ENCODE results near the gene FHAD1.
A peak's percentile ranks its signal among the peaks of the same experiment; 100 is the strongest.

Gene FHAD1

DNA sequence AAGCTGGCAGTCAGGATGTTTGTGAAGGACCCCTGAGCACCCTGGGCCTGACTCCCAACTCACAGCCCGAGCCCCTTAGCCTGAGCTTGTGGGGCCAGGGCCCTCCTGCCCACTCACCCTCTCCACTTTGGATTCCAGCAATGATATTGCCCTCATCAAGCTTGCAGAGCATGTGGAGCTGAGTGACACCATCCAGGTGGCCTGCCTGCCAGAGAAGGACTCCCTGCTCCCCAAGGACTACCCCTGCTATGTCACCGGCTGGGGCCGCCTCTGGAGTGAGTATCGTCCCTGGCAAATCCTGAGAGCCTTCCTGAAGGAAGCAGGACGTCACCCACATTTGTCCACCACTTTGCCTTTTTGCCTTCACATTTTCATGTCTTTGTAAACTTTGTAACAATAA is 196.3 kb downstream of the FHAD1 start:
- Histone ChIP-seq H3K4ac (ENCODE audit: low read depth in 1 of 2, low read length in 2 of 2) (no peak overlapping the region), H4K91ac (ENCODE audit: low read length) (no peak overlapping the region), H2BK120ac (ENCODE audit: low read depth, low read length) (no peak overlapping the region), H3K79me1 (replicated peaks; ENCODE audit: low read length, poor library complexity, severe bottlenecking) (no peaks in the 10 kb centered on the region), H3K9ac (ENCODE audit: low read length) (no peak overlapping the region), H3K4me3 (ENCODE audit: insufficient read depth in 1 of 2, low read depth in 1 of 2, low read length in 2 of 2) (no peak overlapping the region), H2BK12ac (ENCODE audit: low read length in 2 of 2) (no peak overlapping the region), H3K9me3 (ENCODE audit: control insufficient read depth, low read length) (no peaks in the 10 kb centered on the region), H3K4me1 (ENCODE audit: control insufficient read depth, insufficient read depth, low read depth, low read length) (no peaks in the 10 kb centered on the region), H3K4me2 (ENCODE audit: low read length, poor library complexity, severe bottlenecking) (no peak overlapping the region), H3K36me3 (ENCODE audit: control insufficient read depth in 1 of 2, insufficient read depth in 2 of 2, low read depth in 1 of 2, low read length in 2 of 2) (no peaks in the 10 kb centered on the region), H2BK15ac (ENCODE audit: low read depth, poor library complexity, severe bottlenecking) (no peak overlapping the region), H3K23ac (ENCODE audit: low read length in 2 of 2) (no peak overlapping the region), H3K27ac (ENCODE audit: low read length, poor library complexity, severe bottlenecking) (no peak overlapping the region), H2AFZ (ENCODE audit: low read depth, low read length) (no peak overlapping the region), H3K27me3 (ENCODE audit: control insufficient read depth in 1 of 2, insufficient read depth in 1 of 2, low read length in 2 of 2) (peaks cover 21 to 62% of the 10 kb centered on the region in 2 experiments), H2BK5ac (ENCODE audit: low read depth, low read length, poor library complexity, severe bottlenecking) (no peak overlapping the region), H3K14ac (ENCODE audit: low read length in 2 of 2) (no peak overlapping the region), H4K8ac (ENCODE audit: low read length) (no peak overlapping the region), H2AK5ac (ENCODE audit: low read length, severe bottlenecking) (no peak overlapping the region), H3K18ac (ENCODE audit: low read depth in 1 of 2, low read length in 2 of 2) (no peak overlapping the region)
- no peak for DNase-seq
- WGBS: 62% methylated on average over 5 of the region's 5 CpGs

DNA sequence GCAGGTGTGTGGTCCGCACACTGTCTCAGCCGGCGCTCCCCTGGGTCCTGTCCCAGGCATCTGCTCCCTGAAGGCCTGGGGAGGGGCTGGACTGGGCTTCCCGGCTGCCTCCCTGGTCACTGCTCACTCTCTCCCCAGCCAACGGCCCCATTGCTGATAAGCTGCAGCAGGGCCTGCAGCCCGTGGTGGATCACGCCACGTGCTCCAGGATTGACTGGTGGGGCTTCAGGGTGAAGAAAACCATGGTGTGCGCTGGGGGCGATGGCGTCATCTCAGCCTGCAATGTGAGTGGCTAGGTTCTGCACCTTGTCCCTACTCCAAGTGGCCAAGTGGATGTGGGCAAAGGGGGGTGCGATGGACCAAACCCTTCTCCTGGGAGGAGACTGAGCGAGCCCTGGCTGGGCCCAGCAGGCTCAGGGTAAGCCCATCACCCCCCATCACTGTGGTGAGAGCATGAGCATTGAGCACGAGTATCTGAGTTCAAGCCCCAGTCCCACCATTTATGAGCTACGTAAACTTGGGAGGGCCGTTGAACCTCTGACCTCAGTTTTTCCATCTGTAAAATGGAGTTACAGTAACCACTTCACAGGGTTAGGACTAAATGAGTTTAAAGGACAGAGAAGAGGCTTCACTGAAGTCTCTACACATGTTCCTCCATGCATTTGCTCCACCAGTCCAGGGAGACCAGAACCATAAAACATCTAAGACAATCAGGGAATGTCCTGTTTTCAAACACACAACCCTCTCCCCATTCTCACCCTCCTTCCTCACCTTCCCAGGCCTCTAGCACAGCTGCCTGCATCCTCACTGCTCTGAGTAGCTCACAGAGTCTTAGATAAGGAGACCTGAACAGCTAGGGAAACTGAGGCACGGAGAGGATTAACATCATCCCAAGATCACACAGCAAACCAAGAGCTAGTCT is 197.7 kb downstream of the FHAD1 start:
- H2BK12ac ChIP-seq (ENCODE audit: low read length in 2 of 2): no peak overlapping the region
- peak overlapping the region; percentile 21 for H4K91ac ChIP-seq (ENCODE audit: low read length)
- no peaks in the 10 kb centered on the region for H3K4me1 ChIP-seq (ENCODE audit: control insufficient read depth, insufficient read depth, low read depth, low read length)
- no peak overlapping the region for H2BK5ac ChIP-seq (ENCODE audit: low read depth, low read length, poor library complexity, severe bottlenecking)
- H2BK120ac ChIP-seq (ENCODE audit: low read depth, low read length): no peak overlapping the region
- DNase-seq: no peak
- no peaks in the 10 kb centered on the region for H3K9me3 ChIP-seq (ENCODE audit: control insufficient read depth, low read length)
- H3K27ac ChIP-seq (ENCODE audit: low read length, poor library complexity, severe bottlenecking): no peak overlapping the region
- no peak overlapping the region for H3K4me3 ChIP-seq (ENCODE audit: insufficient read depth in 1 of 2, low read depth in 1 of 2, low read length in 2 of 2)
- H3K79me1 ChIP-seq (replicated peaks; ENCODE audit: low read length, poor library complexity, severe bottlenecking): no peaks in the 10 kb centered on the region
- no peak overlapping the region for H2AK5ac ChIP-seq (ENCODE audit: low read length, severe bottlenecking)
- peak overlapping the region in 1 of 2 experiments; percentile 17 for H3K18ac ChIP-seq (ENCODE audit: low read depth in 1 of 2, low read length in 2 of 2)
- peaks cover 21 to 58% of the 10 kb centered on the region in 2 experiments for H3K27me3 ChIP-seq (ENCODE audit: control insufficient read depth in 1 of 2, insufficient read depth in 1 of 2, low read length in 2 of 2)
- H3K14ac ChIP-seq (ENCODE audit: low read length in 2 of 2): no peak overlapping the region
- 82% methylated on average over 16 of the region's 17 CpGs for WGBS
- H3K36me3 ChIP-seq (ENCODE audit: control insufficient read depth in 1 of 2, insufficient read depth in 2 of 2, low read depth in 1 of 2, low read length in 2 of 2): no peaks in the 10 kb centered on the region
- peak overlapping the region; percentile 37 for H4K8ac ChIP-seq (ENCODE audit: low read length)
- H3K4me2 ChIP-seq (ENCODE audit: low read length, poor library complexity, severe bottlenecking): no peak overlapping the region
- H3K23ac ChIP-seq (ENCODE audit: low read length in 2 of 2): no peak overlapping the region
- H3K4ac ChIP-seq (ENCODE audit: low read depth in 1 of 2, low read length in 2 of 2): no peak overlapping the region
- no peak overlapping the region for H2BK15ac ChIP-seq (ENCODE audit: low read depth, poor library complexity, severe bottlenecking)
- H2AFZ ChIP-seq (ENCODE audit: low read depth, low read length): no peak overlapping the region
- H3K9ac ChIP-seq (ENCODE audit: low read length): no peak overlapping the region

DNA sequence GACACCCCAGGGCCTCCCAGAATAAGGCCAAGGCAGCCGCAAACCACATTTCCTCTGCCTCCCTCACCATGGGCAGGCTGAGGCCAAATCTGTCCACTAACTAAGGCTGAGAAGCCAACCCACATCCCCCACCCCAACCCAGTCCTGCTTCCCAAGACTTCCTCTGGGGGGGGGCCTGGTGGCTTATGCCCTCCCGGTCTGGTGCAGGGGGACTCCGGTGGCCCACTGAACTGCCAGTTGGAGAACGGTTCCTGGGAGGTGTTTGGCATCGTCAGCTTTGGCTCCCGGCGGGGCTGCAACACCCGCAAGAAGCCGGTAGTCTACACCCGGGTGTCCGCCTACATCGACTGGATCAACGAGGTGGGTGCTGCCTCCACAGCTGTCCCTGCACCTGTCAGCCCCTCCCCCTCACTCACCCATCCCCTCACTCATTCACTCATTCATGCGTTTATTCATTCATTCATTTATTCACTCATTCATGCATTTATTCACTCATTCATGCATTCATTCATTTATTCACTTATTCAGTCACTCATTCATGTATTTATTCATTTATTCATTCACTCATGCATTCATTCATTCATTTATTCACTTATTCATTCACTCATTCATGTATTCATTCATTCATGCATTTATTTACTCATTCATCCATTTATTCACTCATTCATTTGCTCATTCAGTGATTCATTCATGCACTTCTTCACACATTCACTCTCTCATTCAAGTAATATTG is 198.5 kb downstream of the FHAD1 start:
- Histone ChIP-seq H2AFZ (ENCODE audit: low read depth, low read length) (no peak overlapping the region), H3K4me1 (ENCODE audit: control insufficient read depth, insufficient read depth, low read depth, low read length) (no peaks in the 10 kb centered on the region)
- WGBS: 90% methylated on average over 14 of the region's 14 CpGs

DNA sequence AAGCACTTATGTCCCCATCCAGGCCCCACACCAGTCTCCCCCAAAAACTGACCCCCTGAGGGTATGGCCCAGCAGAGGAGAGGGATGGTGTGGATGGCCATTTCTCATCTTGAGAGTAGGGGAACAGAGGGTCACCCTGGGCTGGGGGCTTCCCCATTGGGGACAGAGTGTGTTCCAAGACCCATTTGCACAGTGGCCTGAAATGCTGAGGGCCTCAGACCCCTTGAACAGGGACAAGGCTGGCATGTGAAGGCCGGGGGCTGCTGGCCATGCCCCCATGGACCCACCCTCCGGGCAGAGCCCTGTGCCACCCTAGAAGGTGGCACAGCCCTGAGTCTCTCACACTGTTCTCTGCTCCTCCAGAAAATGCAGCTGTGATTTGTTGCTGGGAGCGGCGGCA is 199.2 kb downstream of the FHAD1 start:
- DNase-seq: no peak
- H3K14ac ChIP-seq (ENCODE audit: low read length in 2 of 2): no peak overlapping the region
- no peak overlapping the region for H2AK5ac ChIP-seq (ENCODE audit: low read length, severe bottlenecking)
- no peak overlapping the region for H2BK5ac ChIP-seq (ENCODE audit: low read depth, low read length, poor library complexity, severe bottlenecking)
- H3K4me3 ChIP-seq (ENCODE audit: insufficient read depth in 1 of 2, low read depth in 1 of 2, low read length in 2 of 2): no peak overlapping the region
- H2AFZ ChIP-seq (ENCODE audit: low read depth, low read length): no peak overlapping the region
- no peak overlapping the region for H3K4me2 ChIP-seq (ENCODE audit: low read length, poor library complexity, severe bottlenecking)
- no peak overlapping the region for H2BK120ac ChIP-seq (ENCODE audit: low read depth, low read length)
- H3K4me1 ChIP-seq (ENCODE audit: control insufficient read depth, insufficient read depth, low read depth, low read length): no peaks in the 10 kb centered on the region
- H3K23ac ChIP-seq (ENCODE audit: low read length in 2 of 2): no peak overlapping the region
- H3K36me3 ChIP-seq (ENCODE audit: control insufficient read depth in 1 of 2, insufficient read depth in 2 of 2, low read depth in 1 of 2, low read length in 2 of 2): no peaks in the 10 kb centered on the region
- H4K91ac ChIP-seq (ENCODE audit: low read length): no peak overlapping the region
- H3K9ac ChIP-seq (ENCODE audit: low read length): no peak overlapping the region
- H3K4ac ChIP-seq (ENCODE audit: low read depth in 1 of 2, low read length in 2 of 2): no peak overlapping the region
- WGBS: 64% methylated on average over 4 of the region's 4 CpGs
- H3K27ac ChIP-seq (ENCODE audit: low read length, poor library complexity, severe bottlenecking): no peak overlapping the region
- no peak overlapping the region for H2BK12ac ChIP-seq (ENCODE audit: low read length in 2 of 2)
- H3K27me3 ChIP-seq (ENCODE audit: control insufficient read depth in 1 of 2, insufficient read depth in 1 of 2, low read length in 2 of 2): peaks cover 21 to 58% of the 10 kb centered on the region in 2 experiments
- no peaks in the 10 kb centered on the region for H3K9me3 ChIP-seq (ENCODE audit: control insufficient read depth, low read length)
- H4K8ac ChIP-seq (ENCODE audit: low read length): no peak overlapping the region
- no peak overlapping the region for H2BK15ac ChIP-seq (ENCODE audit: low read depth, poor library complexity, severe bottlenecking)
- H3K18ac ChIP-seq (ENCODE audit: low read depth in 1 of 2, low read length in 2 of 2): no peak overlapping the region
- no peaks in the 10 kb centered on the region for H3K79me1 ChIP-seq (replicated peaks; ENCODE audit: low read length, poor library complexity, severe bottlenecking)

More for the DNA sequence above, 198.5 kb downstream of the FHAD1 start:
- Histone ChIP-seq H3K9me3 (ENCODE audit: control insufficient read depth, low read length) (no peaks in the 10 kb centered on the region), H3K23ac (ENCODE audit: low read length in 2 of 2) (no peak overlapping the region), H3K36me3 (ENCODE audit: control insufficient read depth in 1 of 2, insufficient read depth in 2 of 2, low read depth in 1 of 2, low read length in 2 of 2) (no peaks in the 10 kb centered on the region), H3K79me1 (replicated peaks; ENCODE audit: low read length, poor library complexity, severe bottlenecking) (no peaks in the 10 kb centered on the region), H2BK15ac (ENCODE audit: low read depth, poor library complexity, severe bottlenecking) (no peak overlapping the region), H3K9ac (ENCODE audit: low read length) (no peak overlapping the region), H3K14ac (ENCODE audit: low read length in 2 of 2) (no peak overlapping the region), H2BK12ac (ENCODE audit: low read length in 2 of 2) (no peak overlapping the region), H3K18ac (ENCODE audit: low read depth in 1 of 2, low read length in 2 of 2) (no peak overlapping the region), H3K4me2 (ENCODE audit: low read length, poor library complexity, severe bottlenecking) (no peak overlapping the region), H2AK5ac (ENCODE audit: low read length, severe bottlenecking) (no peak overlapping the region), H4K8ac (ENCODE audit: low read length) (no peak overlapping the region), H3K27ac (ENCODE audit: low read length, poor library complexity, severe bottlenecking) (no peak overlapping the region), H2BK120ac (ENCODE audit: low read depth, low read length) (no peak overlapping the region), H3K27me3 (ENCODE audit: control insufficient read depth in 1 of 2, insufficient read depth in 1 of 2, low read length in 2 of 2) (peaks cover 21 to 58% of the 10 kb centered on the region in 2 experiments), H2BK5ac (ENCODE audit: low read depth, low read length, poor library complexity, severe bottlenecking) (no peak overlapping the region), H3K4ac (ENCODE audit: low read depth in 1 of 2, low read length in 2 of 2) (no peak overlapping the region), H3K4me3 (ENCODE audit: insufficient read depth in 1 of 2, low read depth in 1 of 2, low read length in 2 of 2) (no peak overlapping the region), H4K91ac (ENCODE audit: low read length) (peak overlapping the region; percentile 22)
- DNase-seq: no peak

All from mesenchymal stem cell (in vitro differentiated cells and primary cell).